Right ventricle myocardium superior (tissue), 1 donor: ENCODE measurements around the gene UBE2E2. TPM values are rescaled to one million over a fixed set of nuclear protein-coding genes. Genes with fewer than 3 reads are reported as not detected.
"Not testable (repeated sequence)": the region's sequence is repeated elsewhere in the genome, so short reads cannot be mapped to it uniquely, and the experiment has no call there.

Experiments used
- ATAC-seq: fragments of 200-7000 bp; cut with Tn5 transposase; one replicate; pipeline ENCODE4 v1.9.1; 2020; ENCODE audit warnings: mild to moderate bottlenecking; ENCODE audit not compliant: poor library complexity
- DNase-seq: peaks from one replicate; pipeline ENCODE4 v3.0.0-alpha.2; 2020
- intact Hi-C: fragments of 100-400 bp; cut with DNase I; formaldehyde crosslinking; loops from one replicate; pipeline ENCODE4 v1.11.2; 2022
- total RNA-seq: library from RNA; stranded (reverse); fragmentation: NEBNext Ultra II Directional; extraction: Animal tissue kit (Norgen Biotek cat#: 25700); gene quantifications from one replicate; pipeline ENCODE4 v1.2.1, GENCODE V29; 2021
- donor health status: DM: no; HTN: yes; CAD: no; lungs with severe emphysema.

Gene UBE2E2
- total RNA-seq, 1 donor from 2014 or later, result 37.4 TPM

GRCh38 chr3:23608650-23609049 is 405.5 kb downstream of the UBE2E2 start:
- intact Hi-C loops, result no loop called here
- DNase-seq (no peak), ATAC-seq (no peak)

DNA sequence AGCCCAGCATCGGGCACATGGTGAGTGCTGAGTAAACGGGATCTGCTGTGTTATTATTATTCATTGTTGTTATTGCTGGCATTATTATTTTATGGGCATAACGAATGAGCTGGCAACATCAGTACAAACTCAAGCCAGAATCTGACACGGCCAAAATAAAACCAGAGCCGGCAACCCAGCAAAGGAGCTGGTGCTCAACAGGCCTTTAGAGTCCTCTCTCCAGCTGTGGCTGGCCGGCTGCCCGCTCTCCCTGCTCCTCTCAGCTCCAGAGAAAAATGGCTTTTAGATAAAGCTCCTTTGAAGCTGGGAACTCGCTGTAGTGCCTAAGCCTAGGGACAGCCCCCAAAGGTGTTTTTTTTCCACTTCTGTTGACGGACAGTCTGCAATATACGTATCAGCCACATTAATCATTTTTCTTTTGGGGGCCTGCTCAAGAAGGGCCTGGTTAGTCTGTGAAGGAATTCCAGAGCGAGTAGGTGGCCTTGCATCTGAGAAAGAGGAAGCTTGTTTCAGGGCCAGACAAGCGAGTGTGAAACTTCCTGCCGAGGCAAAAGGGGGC is 408.7 kb downstream of the UBE2E2 start:
- intact Hi-C loops, result no loop called here
- ATAC-seq, result peak; percentile 97

GRCh38 chr3:23612296-23612891 is 409.3 kb downstream of the UBE2E2 start:
- DNase-seq (peak; percentile 46), ATAC-seq (peak; percentile 84)
- intact Hi-C loops, result no loop called here

More for the DNA sequence above, 408.7 kb downstream of the UBE2E2 start:
- peak; percentile 90 for DNase-seq

GRCh38 chr3:23615068-23615467 is 411.9 kb downstream of the UBE2E2 start:
- DNase-seq (no peak), ATAC-seq (no peak)
- intact Hi-C loops, result no loop called here

- DNase-seq, ATAC-seq, intact Hi-C loops: not testable (repeated sequence)
Measured at GRCh38 chr3:23618475-23618874, 415.3 kb downstream of the UBE2E2 start.

GRCh38 chr3:23619705-23620637 is 416.8 kb downstream of the UBE2E2 start:
- ATAC-seq, result no peak
- DNase-seq, result no peak
- intact Hi-C loops, result no loop called here

- DNase-seq, result no peak
- intact Hi-C loops, result no loop called here
- no peak for ATAC-seq
Measured at GRCh38 chr3:23620638-23621015, 417.5 kb downstream of the UBE2E2 start.

GRCh38 chr3:23623844-23624243 is 420.7 kb downstream of the UBE2E2 start:
- DNase-seq, result no peak
- no peak for ATAC-seq
- intact Hi-C loops, result no loop called here

DNA sequence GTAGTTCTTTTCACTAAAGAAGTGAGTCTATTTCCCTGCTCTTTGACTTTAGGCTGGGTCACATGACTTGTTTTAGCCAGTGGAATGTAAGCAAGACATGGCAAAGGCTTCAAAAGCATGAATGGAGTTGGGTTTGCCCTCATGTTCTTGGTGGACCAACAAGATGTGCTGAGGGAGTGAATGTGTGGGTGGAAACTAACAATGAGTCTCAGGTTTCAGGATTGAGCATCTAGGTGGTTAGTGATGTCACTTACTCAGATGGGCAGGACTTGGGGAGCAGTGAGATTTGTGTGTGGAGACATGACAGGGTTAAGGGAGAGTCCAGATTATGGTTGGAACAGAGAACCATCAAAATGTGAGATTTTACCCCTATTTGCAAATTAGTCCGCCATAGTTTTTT is 421.2 kb downstream of the UBE2E2 start:
- ATAC-seq, result no peak
- intact Hi-C loops, result no loop called here
- DNase-seq, result no peak

DNA sequence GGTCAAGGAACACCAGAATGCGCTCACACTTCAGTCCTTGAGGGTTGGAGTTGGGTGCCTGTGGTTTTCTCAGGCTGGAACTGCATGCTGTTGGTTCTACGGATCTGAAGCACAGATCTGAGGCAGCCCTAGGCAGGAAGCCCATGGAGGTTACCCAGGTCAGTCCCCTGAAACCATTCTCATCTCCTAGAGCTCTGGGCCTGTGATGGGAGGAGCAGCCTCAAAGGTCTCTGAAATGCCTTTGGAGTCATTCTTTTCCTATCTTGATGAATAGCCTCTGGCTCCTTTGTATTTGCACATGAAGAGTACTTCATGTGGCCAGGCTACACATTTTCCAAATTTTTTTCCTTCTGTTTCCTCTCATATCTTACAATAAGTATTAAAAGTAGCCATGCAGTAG is 423.3 kb downstream of the UBE2E2 start:
- ATAC-seq (no peak), DNase-seq (no peak)
- intact Hi-C loops, result no loop called here

DNA sequence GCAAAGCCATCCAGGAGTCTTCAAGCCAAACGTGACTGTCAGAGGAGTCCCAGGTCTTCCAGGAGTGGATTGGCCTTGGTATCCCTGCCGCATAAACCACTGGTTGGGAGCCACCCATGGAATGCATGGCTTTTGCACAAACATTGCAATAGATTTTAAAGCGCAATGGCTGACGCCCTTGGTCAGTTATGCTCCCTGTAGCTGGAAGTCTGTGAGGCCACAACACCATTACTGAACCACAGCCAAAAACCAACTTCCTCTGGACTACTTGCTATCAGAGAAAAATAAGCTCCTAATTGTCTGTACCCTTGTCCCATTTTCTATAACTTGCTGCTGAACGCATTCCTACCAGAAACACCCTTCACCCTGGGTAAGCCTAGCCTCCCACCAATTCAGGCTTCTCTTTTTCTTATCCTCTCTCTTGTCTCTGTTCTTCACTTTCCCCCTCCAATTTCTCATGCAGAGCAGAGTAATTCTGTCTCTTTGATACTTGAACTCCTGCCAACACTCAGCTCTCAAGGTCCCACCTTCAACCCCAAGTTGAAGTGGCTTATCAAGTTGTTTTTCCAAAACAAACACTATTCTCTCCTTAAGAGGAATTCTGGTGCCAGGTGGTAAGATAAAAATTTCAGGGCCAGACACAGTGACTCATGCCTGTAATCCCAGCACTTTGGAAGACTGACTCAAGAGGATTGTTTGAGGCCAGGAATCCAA is 426.2 kb downstream of the UBE2E2 start:
- ATAC-seq, result no peak
- intact Hi-C loops, result no loop called here
- no peak for DNase-seq

DNA sequence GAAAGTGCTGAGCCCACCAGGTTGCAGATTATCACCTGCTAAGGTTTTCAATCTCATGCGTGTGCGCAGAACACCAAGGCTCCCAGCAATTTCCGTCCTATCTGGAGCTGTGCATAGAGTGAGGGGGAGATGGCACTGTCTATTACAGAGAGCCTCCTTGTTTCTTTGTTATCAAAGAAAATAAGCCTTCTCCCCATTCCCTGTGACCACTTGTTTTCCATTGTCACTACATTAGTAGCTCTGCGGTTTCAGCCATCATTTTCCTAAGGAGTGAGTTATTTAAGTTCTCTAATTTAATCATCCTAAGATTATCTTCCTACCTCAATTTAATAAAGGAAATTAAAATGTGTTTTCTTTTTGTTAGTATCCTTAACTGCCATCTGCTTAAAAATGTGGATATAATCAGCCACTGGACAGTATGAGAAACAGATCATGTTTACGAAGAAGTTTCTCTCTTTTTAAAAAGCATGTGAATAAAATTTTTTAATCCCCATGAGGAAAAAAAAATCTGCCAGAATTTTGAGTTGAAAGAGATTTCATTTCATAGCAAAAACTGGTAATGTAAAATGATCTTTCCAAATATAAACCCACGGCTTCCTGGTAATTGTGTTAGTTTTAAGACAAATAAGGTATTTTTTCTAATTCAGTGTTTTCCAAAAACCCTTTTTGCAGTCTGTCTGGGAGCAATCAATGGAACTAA is 430.3 kb downstream of the UBE2E2 start:
- no peak for DNase-seq
- intact Hi-C loops, result no loop called here
- ATAC-seq, result no peak

- intact Hi-C loops, result no loop called here
- ATAC-seq, result no peak
- no peak for DNase-seq
Measured at GRCh38 chr3:23637339-23637738, 434.2 kb downstream of the UBE2E2 start.

- intact Hi-C loops, result no loop called here
- no peak for DNase-seq
- no peak for ATAC-seq
Measured at GRCh38 chr3:23640471-23641146, 437.5 kb downstream of the UBE2E2 start.
